Uterine smooth muscle cell (primary cell): Measurements from ENCODE around the gene LEKR1. TPM values are rescaled to one million over a fixed set of nuclear protein-coding genes. Genes with fewer than 3 reads are reported as not detected.

ENCODE experiments used
- total RNA-seq: library from RNA; depleted of rRNA; stranded (reverse); fragments of >200 nt; gene quantifications from 2 replicates; pipeline ENCODE4 v1.2.3, GENCODE V29; 2014

The LEKR1 gene
- 0.37 and 1.3 TPM in 2 replicates for total RNA-seq

GRCh38 chr3:156826144-156826895 is at the start of gene LEKR1:
Gene LEKR1 (plus strand): TSS chr3:156826353. CDS start chr3:156829330, 2,977 bp downstream.

Other genes with a start within 250 kb of the LEKR1 start
- gene TIPARP, start 151.8 kb upstream of the LEKR1 start, total RNA-seq: 44.5 and 45.7 TPM in 2 replicates